Fibroblast of mammary gland (primary cell): ENCODE results near the gene LMO3.

Source experiments
- DNase-seq: peaks from one replicate; pipeline ENCODE4 v3.0.0-alpha.2; 2010; ENCODE audit warnings: low read depth
- H3K4me3 ChIP-seq: 2 replicates; pipeline ENCODE4 v1.5.1; 2011; ENCODE audit warnings: low read depth, mild to moderate bottlenecking, low read length, moderate library complexity; ENCODE audit not compliant: control insufficient read depth
- TF ChIP-seq, protein P1 (sequence below): conservative IDR thresholded peaks from 2 replicates; pipeline ENCODE4 v1.5.1; 2011; ENCODE audit warnings: low read depth, low read length, inconsistent platforms; ENCODE audit not compliant: control insufficient read depth, insufficient read depth

LMO3 gene

DNA sequence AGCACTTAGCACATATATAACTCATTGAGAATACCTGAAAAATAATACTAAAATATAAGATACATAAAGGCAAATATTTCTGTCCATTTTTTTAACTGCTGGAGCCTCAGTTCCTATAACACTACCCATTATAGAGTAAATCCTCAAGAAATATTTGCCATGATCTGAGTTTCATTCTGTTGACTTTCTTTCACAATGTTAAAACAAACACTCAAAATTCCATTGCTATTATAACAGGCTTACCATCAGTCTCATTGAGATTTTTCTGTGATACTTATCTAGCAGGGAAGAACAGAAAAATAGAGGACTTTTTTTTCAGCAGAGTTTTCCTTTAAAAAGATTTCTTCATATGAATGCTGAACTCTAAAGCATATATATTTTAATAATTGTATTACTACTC lies 24.5 kb downstream of the LMO3 start:
- TF ChIP-seq, protein P1, sequence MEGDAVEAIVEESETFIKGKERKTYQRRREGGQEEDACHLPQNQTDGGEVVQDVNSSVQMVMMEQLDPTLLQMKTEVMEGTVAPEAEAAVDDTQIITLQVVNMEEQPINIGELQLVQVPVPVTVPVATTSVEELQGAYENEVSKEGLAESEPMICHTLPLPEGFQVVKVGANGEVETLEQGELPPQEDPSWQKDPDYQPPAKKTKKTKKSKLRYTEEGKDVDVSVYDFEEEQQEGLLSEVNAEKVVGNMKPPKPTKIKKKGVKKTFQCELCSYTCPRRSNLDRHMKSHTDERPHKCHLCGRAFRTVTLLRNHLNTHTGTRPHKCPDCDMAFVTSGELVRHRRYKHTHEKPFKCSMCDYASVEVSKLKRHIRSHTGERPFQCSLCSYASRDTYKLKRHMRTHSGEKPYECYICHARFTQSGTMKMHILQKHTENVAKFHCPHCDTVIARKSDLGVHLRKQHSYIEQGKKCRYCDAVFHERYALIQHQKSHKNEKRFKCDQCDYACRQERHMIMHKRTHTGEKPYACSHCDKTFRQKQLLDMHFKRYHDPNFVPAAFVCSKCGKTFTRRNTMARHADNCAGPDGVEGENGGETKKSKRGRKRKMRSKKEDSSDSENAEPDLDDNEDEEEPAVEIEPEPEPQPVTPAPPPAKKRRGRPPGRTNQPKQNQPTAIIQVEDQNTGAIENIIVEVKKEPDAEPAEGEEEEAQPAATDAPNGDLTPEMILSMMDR = no peak
- DNase-seq = no peak
- H3K4me3 ChIP-seq = no peak overlapping the region

DNA sequence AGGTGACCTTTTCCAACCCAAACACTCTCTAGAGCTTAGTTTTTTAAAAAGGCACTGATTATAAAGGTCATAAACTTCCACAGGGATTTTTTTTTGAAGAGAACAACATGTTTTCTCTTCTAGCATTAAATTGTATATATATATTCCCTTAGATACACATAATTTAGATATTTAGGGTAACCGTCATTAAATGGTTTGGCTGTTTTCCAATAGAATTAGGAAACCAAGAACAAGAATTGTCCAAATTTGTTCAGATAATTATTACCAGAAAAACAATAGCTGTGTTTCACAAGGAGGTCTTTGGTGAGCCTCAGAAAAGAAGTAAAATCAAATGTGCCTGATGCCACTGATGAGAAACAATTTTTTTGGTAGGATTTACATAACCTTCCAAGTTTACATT lies 26.9 kb downstream of the LMO3 start:
- no peak overlapping the region for H3K4me3 ChIP-seq
- peak; percentile 26 for DNase-seq
- TF ChIP-seq, protein P1 = no peak

DNA sequence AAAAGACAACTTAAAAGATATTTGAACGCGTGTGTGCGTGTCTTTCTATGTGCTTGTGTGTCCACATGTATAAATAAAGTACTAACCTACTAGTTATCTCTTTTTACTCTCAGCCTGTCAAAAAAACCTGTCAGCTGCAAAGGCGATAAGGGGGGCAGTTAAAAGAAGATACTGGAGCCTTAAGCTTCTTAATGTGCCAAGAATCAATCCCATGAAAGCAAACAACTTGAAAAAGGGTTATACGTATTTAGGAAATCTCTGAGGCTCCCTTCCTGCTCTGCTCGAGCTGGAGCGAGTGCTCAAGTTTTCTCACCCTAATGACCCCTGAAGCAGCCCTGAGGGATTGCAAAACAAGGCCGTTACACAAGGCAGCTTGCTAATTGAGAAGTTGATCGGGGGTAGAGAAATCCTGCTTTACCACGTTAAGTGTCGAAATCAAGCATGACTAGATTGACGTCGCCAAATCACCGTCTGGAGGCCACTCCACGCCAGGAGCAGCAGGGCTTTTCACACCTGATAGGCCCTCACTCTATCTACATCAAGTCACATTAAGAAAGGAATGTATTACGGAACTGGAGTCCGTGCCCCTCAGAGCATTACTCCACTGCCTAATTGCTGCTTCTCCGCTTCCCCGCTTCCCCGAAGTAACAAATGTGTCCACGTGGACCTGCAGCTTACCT lies 32.4 kb downstream of the LMO3 start:
- no peak overlapping the region for H3K4me3 ChIP-seq
- TF ChIP-seq, protein P1 = no peak
- DNase-seq = peak; percentile 60

DNA sequence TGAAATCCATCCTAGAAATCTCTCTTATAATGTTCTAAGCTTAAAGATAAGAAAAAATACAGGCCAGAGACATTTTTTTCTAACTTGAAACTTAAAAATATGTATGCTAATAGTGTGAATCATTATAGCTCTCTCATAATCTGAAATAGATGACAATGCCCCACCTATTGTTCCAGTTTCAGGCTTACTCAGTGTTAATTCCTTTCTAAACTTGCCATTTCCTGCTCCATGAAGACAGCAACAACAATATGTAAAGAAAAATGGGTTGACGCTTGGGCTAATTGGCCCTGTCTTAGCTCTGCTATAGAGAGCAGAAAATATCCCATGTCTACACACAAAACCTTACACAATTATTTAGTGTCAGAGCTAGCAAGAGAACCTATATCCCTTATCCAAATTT lies 37.1 kb downstream of the LMO3 start:
- no peak for DNase-seq
- no peak overlapping the region for H3K4me3 ChIP-seq
- TF ChIP-seq, protein P1 = no peak

DNA sequence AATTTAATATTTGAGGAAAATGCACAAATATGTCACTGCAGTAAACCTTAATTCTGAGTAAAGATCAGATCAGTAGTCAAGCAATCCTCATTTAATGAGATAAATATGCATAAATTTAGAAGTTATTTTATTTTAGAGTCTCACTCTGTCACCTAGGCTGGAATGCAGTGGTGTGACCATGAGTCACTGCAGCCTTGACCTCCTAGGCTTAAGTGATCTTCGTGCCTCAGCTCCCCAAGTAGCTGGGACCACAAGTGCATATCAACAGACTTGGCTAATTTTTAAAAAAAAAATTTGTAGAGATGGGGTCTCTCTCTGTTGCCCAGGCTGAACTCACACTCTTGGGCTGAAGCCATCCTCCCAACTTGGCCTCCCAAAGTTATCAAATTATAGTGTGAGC lies 41.3 kb downstream of the LMO3 start:
- DNase-seq = no peak
- TF ChIP-seq, protein P1 = no peak
- no peak overlapping the region for H3K4me3 ChIP-seq

DNA sequence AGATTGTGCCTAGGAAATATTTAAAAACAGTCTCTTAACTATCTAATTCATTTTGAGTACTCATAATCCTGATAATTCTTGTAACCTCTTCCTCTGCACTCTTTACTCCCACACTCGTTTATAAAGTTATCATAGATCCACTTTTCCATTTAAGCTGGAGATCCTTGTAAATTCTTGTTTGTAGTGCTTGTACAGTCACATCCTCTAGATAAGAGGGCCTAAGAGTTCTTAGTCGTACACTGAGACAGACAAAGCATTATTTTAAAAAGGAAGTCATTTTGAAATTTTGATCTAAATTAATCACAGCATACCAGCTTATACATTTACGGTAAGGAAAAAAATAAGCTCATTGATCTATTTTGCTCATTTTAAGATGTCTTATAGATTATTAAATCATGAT lies 42.5 kb downstream of the LMO3 start:
- DNase-seq = no peak
- TF ChIP-seq, protein P1 = no peak
- no peak overlapping the region for H3K4me3 ChIP-seq

DNA sequence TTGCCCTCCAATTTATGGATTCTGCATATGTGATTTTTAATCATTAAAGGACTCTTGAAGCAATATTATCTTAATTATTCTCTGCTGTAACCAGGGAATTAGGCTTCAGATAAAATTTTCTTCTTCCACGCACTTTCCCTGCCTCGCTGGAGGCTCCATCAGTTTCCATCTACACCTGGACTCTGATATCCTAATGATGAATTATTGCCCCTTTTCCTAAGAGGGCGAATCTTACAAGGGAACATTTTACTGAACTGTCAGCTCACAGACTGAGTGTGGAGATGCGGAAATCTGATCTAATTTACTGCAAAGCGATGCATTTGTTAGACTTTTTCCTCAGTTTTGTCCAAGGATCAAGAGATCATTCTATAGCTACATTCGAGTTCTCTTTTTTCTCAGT lies 43.0 kb downstream of the LMO3 start:
- H3K4me3 ChIP-seq = no peak overlapping the region
- TF ChIP-seq, protein P1 = no peak
- DNase-seq = no peak
